Osteoblast (primary cell): ENCODE results near the gene PTPN7. TPM values are rescaled to one million over a fixed set of nuclear protein-coding genes. Genes with fewer than 3 reads are reported as not detected.

Experiments
- DNase-seq: peaks from one replicate; pipeline ENCODE4 v3.0.0; 2011; ENCODE audit warnings: low spot score, mixed read lengths; ENCODE audit not compliant: insufficient read length; ENCODE audit errors: missing footprints
- H2AFZ ChIP-seq: 2 replicates; pipeline ENCODE4 v1.6.0; 2011; ENCODE audit warnings: mild to moderate bottlenecking, low read length
- H3K27ac ChIP-seq: 2 replicates; pipeline ENCODE4 v1.5.1; 2011; ENCODE audit warnings: mild to moderate bottlenecking, low read depth, low read length, moderate library complexity
- H3K27me3 ChIP-seq: 2 replicates; pipeline ENCODE4 v1.6.0; 2012; ENCODE audit warnings: mild to moderate bottlenecking, control low read depth, inconsistent platforms, low read length, moderate library complexity; ENCODE audit not compliant: insufficient read depth
- H3K36me3 ChIP-seq: 2 replicates; pipeline ENCODE4 v1.5.1; 2011; ENCODE audit warnings: mild to moderate bottlenecking, low read length, control low read depth, moderate library complexity; ENCODE audit not compliant: insufficient read depth
- H3K4me1 ChIP-seq: 2 replicates; pipeline ENCODE4 v1.5.1; 2011; ENCODE audit warnings: mild to moderate bottlenecking, low read length, control low read depth, moderate library complexity; ENCODE audit not compliant: insufficient read depth
- H3K4me2 ChIP-seq: 2 replicates; pipeline ENCODE4 v1.6.0; 2011; ENCODE audit warnings: mild to moderate bottlenecking, low read length; ENCODE audit not compliant: insufficient read depth
- H3K4me3 ChIP-seq: fragments of 200-600 bp; sonication (generic); 3 replicates; pipeline ENCODE4 v1.5.1; 2012; ENCODE audit warnings: mild to moderate bottlenecking, low read length, inconsistent platforms; ENCODE audit not compliant: insufficient read depth
- H3K79me2 ChIP-seq: 2 replicates; pipeline ENCODE4 v1.6.0; 2012; ENCODE audit warnings: mild to moderate bottlenecking, low read length, control low read depth, inconsistent platforms; ENCODE audit not compliant: insufficient read depth
- H3K9me3 ChIP-seq: 2 replicates; pipeline ENCODE4 v1.5.1; 2011; ENCODE audit warnings: low read depth, low read length, control low read depth
- H4K20me1 ChIP-seq: 2 replicates; pipeline ENCODE4 v1.6.0; 2012; ENCODE audit warnings: mild to moderate bottlenecking, low read length, control low read depth; ENCODE audit not compliant: insufficient read depth
- CTCF ChIP-seq: IDR thresholded peaks from 2 replicates; pipeline ENCODE4 v1.5.1; 2011; ENCODE audit warnings: mild to moderate bottlenecking, low read depth, low read length, moderate library complexity; ENCODE audit errors: extremely low read depth
- total RNA-seq: library from RNA; depleted of rRNA; stranded (reverse); fragments of >200 nt; gene quantifications from 2 replicates; pipeline ENCODE4 v1.2.3, GENCODE V29; 2012

PTPN7 gene
- total RNA-seq, 1 donor = not detected

- H2AFZ ChIP-seq = no peak overlapping the region
- no peak for DNase-seq
- no peak overlapping the region for H3K27ac ChIP-seq
- H3K36me3 ChIP-seq = no peaks in the 10 kb centered on the region
- H3K4me1 ChIP-seq = no peaks in the 10 kb centered on the region
- no peak overlapping the region for H3K4me2 ChIP-seq
- H3K79me2 ChIP-seq = no peaks in the 10 kb centered on the region
- no peaks in the 10 kb centered on the region for H3K9me3 ChIP-seq
- no peak overlapping the region for H3K4me3 ChIP-seq
- TF ChIP-seq CTCF = no peak
- H4K20me1 ChIP-seq = no peaks in the 10 kb centered on the region
- peaks cover 23% of the 10 kb centered on the region for H3K27me3 ChIP-seq
Measured at GRCh38 chr1:202201266-202201665, 40.9 kb upstream of the PTPN7 start.

- no peak overlapping the region for H3K27ac ChIP-seq
- TF ChIP-seq CTCF = no peak
- no peak overlapping the region for H3K4me3 ChIP-seq
- no peaks in the 10 kb centered on the region for H3K4me1 ChIP-seq
- H3K79me2 ChIP-seq = no peaks in the 10 kb centered on the region
- no peak for DNase-seq
- no peaks in the 10 kb centered on the region for H3K9me3 ChIP-seq
- no peaks in the 10 kb centered on the region for H4K20me1 ChIP-seq
- H2AFZ ChIP-seq = no peak overlapping the region
- no peaks in the 10 kb centered on the region for H3K36me3 ChIP-seq
- peaks cover 28% of the 10 kb centered on the region for H3K27me3 ChIP-seq
- H3K4me2 ChIP-seq = no peak overlapping the region
Measured at GRCh38 chr1:202200669-202201068, 40.3 kb upstream of the PTPN7 start.

- H2AFZ ChIP-seq = no peak overlapping the region
- no peak overlapping the region for H3K4me2 ChIP-seq
- no peak for DNase-seq
- H3K4me3 ChIP-seq = no peak overlapping the region
- TF ChIP-seq CTCF = no peak
- no peaks in the 10 kb centered on the region for H4K20me1 ChIP-seq
- H3K27me3 ChIP-seq = peaks cover 34% of the 10 kb centered on the region
- no peak overlapping the region for H3K27ac ChIP-seq
- H3K36me3 ChIP-seq = no peaks in the 10 kb centered on the region
- H3K4me1 ChIP-seq = no peaks in the 10 kb centered on the region
- H3K79me2 ChIP-seq = no peaks in the 10 kb centered on the region
- H3K9me3 ChIP-seq = no peaks in the 10 kb centered on the region
Measured at GRCh38 chr1:202200112-202200548, 39.7 kb upstream of the PTPN7 start.

- Histone ChIP-seq H3K9me3 (no peaks in the 10 kb centered on the region), H3K4me1 (no peaks in the 10 kb centered on the region), H3K36me3 (no peaks in the 10 kb centered on the region), H3K27ac (no peak overlapping the region), H3K4me3 (no peak overlapping the region), H2AFZ (no peak overlapping the region), H3K79me2 (no peaks in the 10 kb centered on the region), H3K4me2 (no peak overlapping the region), H4K20me1 (no peaks in the 10 kb centered on the region), H3K27me3 (peaks cover 40% of the 10 kb centered on the region)
- TF ChIP-seq CTCF = no peak
- DNase-seq = no peak
Measured at GRCh38 chr1:202199040-202199889, 38.9 kb upstream of the PTPN7 start.
